Body of pancreas (tissue), 4 donors: ENCODE measurements around the gene SARS1. TPM values are rescaled to one million over a fixed set of nuclear protein-coding genes. Genes with fewer than 3 reads are reported as not detected.
A peak's percentile ranks its signal among the peaks of the same experiment; 100 is the strongest.

Experiments
- ATAC-seq: fragments of 150-250 bp; one replicate; pipeline ENCODE4 v1.9.1; 2016
- DNase-seq, 4 donors: peaks; one replicate each; pipeline ENCODE4 v3.0.0-alpha.2; 2019
- H3K27ac ChIP-seq, 4 donors: fragments of 200-600 bp; sonication (generic); 1 replicate in 3 of 4; 2 replicates in 1 of 4; pipeline versions ENCODE4 v1.5.1 to v1.6.1; 2016 to 2019; ENCODE audit warnings: mild to moderate bottlenecking in 1 of 4, mixed read lengths in 1 of 4, moderate library complexity in 1 of 4
- H3K27me3 ChIP-seq, 2 donors: fragments of 200-600 bp; sonication (generic); one replicate each; pipeline ENCODE4 v1.6.0; 2016; ENCODE audit warnings: mild to moderate bottlenecking in 1 of 2
- H3K36me3 ChIP-seq, 2 donors: fragments of 200-600 bp; sonication (generic); replicated peaks in 1 of 2; 2 replicates each; pipeline ENCODE4 v1.5.1; 2016; ENCODE audit warnings: low read depth in 2 of 2; ENCODE audit not compliant: insufficient read depth in 1 of 2
- H3K4me1 ChIP-seq: fragments of 200-600 bp; sonication (generic); one replicate; pipeline ENCODE4 v1.6.0; 2016
- H3K4me3 ChIP-seq, 2 donors: fragments of 200-600 bp; sonication (generic); 1 replicate in 1 of 2; 2 replicates in 1 of 2; pipeline ENCODE4 v1.5.1; 2016 to 2019
- H3K9me3 ChIP-seq, 3 donors: fragments of 200-600 bp; sonication (generic); 1 replicate in 2 of 3; 2 replicates in 1 of 3; pipeline ENCODE4 v1.5.1; 2016
- POLR2A ChIP-seq, 3 donors: fragments of 450-650 bp; IDR thresholded peaks; one replicate each; pipeline ENCODE4 v1.6.1; 2016; ENCODE audit warnings: antibody characterized with exemption in 3 of 3, mild to moderate bottlenecking in 2 of 3
- WGBS, 2 donors: methylation state at CpG; one replicate each; pipeline ENCODE4 v1.1.5; 2017; 5-methylcytosine and 5-hydroxymethylcytosine counted together
- intact Hi-C: fragments of 100-400 bp; cut with DNase I; formaldehyde crosslinking; loops from one replicate; pipeline ENCODE4 v1.15.1; 2023
- total RNA-seq, 2 donors: library from RNA; depleted of rRNA; stranded (reverse); fragments of >200 nt; gene quantifications; one replicate each; pipeline ENCODE4 v1.1.0, GENCODE V29; 2016
- TF ChIP-seq, protein P1 (sequence below), 7 experiments: fragments of 450-650 bp in 4 of 7; fragments of 200-600 bp in 3 of 7; sonication (generic) in 3 of 7; IDR thresholded peaks; one replicate each; pipeline ENCODE4 v1.5.1; 2016 to 2019; ENCODE audit warnings: antibody characterized with exemption in 7 of 7

The SARS1 gene
- total RNA-seq, 2 donors from 2014 or later, result 65.3 to 123 TPM

DNA sequence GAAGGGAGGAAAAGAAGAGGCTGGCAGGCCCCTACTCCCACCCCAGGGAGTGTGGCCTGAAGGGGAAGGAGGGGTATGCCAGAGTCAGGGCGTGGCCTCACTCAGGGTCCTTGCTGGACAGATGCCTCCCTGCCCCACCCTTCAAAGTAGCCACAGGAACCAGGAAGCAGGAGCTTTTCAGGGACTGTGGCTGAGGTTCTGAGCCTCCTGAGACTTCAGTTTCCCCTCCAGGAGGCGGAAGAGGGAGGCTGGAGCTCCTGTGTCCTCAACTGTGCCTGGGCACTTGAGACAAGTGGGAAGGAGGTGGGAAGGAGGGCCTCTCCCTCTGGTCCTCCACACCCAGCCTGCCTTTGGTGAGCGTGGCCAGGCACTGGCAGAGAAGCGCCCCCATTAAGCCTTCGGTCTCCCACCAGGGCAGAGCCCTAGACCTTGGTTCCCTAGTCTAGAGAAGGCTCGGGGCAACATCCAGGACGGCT, 40.9 kb downstream of the SARS1 start:
- no peak for DNase-seq
- Histone ChIP-seq H3K9me3 (no peaks in the 10 kb centered on the region), H3K27ac (peak overlapping the region in 2 of 4 donors; percentile 69 to 73), H3K36me3 (no peaks in the 10 kb centered on the region), H3K4me3 (no peak overlapping the region), H3K27me3 (no peaks in the 10 kb centered on the region), H3K4me1 (peaks cover 32% of the 10 kb centered on the region)
- intact Hi-C loops, result no loop called here
- no peak for ATAC-seq
- WGBS, 2 donors, result 74 to 76% methylated on average over 6 of the region's 7 CpGs
- TF ChIP-seq, protein P1, sequence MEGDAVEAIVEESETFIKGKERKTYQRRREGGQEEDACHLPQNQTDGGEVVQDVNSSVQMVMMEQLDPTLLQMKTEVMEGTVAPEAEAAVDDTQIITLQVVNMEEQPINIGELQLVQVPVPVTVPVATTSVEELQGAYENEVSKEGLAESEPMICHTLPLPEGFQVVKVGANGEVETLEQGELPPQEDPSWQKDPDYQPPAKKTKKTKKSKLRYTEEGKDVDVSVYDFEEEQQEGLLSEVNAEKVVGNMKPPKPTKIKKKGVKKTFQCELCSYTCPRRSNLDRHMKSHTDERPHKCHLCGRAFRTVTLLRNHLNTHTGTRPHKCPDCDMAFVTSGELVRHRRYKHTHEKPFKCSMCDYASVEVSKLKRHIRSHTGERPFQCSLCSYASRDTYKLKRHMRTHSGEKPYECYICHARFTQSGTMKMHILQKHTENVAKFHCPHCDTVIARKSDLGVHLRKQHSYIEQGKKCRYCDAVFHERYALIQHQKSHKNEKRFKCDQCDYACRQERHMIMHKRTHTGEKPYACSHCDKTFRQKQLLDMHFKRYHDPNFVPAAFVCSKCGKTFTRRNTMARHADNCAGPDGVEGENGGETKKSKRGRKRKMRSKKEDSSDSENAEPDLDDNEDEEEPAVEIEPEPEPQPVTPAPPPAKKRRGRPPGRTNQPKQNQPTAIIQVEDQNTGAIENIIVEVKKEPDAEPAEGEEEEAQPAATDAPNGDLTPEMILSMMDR (IDR thresholded peaks at IDR 0.05), result no peak
- TF ChIP-seq POLR2A (IDR thresholded peaks at IDR 0.05), result no peak

DNA sequence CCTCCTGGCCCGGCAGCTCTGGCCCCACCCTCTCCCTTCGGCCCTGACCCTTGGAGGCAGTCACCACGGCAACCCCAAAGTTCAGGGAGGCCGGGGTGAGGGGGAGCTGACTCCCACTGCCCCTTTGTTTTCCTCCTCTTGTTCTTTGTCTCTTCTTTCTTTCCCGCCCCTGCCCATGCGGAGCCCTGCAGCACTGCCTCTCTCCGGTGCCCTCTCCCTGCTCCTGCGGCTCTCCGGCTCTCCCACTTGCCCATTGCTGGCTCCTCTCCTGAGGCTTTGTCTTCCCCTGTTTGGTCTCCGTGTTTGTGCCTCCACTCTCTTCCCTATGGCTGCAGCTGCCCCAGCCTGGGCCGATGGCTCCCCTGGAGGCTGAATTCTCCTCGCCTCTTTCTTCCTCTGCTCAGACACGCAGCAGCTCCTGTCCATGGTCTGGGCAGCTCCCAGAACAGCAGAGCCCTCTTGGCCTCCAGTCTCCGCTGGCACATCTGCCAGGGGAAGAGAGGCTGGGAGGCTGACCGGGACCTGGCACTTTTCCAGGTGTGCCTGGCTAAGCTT, 41.5 kb downstream of the SARS1 start:
- intact Hi-C loops, result no loop called here
- TF ChIP-seq, protein P1 (IDR thresholded peaks at IDR 0.05), result no peak
- no peak for TF ChIP-seq POLR2A (IDR thresholded peaks at IDR 0.05)
- no peaks in the 10 kb centered on the region for H3K27me3 ChIP-seq
- peaks cover 29% of the 10 kb centered on the region for H3K4me1 ChIP-seq
- peak overlapping the region in 1 of 4 donors; percentile 69 for H3K27ac ChIP-seq
- no peak for ATAC-seq
- no peaks in the 10 kb centered on the region for H3K36me3 ChIP-seq
- no peaks in the 10 kb centered on the region for H3K9me3 ChIP-seq
- no peak for DNase-seq
- H3K4me3 ChIP-seq, result no peak overlapping the region
- 65 to 75% methylated on average over 14 to 15 of the region's 15 CpGs for WGBS, 2 donors

DNA sequence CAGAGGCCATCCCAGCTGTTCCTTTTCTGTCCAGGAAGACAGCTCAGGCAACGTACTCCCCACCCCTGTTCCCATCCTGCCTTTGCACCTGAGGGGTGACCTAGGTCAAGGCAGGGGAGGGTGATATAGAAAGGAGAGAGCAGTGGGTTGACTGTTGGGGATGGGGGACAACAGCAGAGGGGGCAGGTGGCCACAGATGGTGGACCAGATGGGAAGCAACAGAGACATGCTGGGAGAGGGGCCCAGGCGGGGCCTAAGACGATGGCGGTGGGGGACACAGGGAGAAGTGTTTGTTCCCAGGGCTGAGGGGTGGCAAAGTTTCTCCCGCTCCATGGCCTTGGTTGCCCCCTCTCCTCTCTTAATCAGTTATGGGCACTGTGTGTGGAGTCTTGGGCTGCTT, 42.0 kb downstream of the SARS1 start:
- no peaks in the 10 kb centered on the region for H3K9me3 ChIP-seq
- no peaks in the 10 kb centered on the region for H3K27me3 ChIP-seq
- no peaks in the 10 kb centered on the region for H3K36me3 ChIP-seq
- H3K4me3 ChIP-seq, result no peak overlapping the region
- TF ChIP-seq POLR2A (IDR thresholded peaks at IDR 0.05), result no peak
- TF ChIP-seq, protein P1 (IDR thresholded peaks at IDR 0.05), result no peak
- 70 to 92% methylated on average over 3 to 5 of the region's 5 CpGs for WGBS, 2 donors
- intact Hi-C loops, result no loop called here
- no peak overlapping the region for H3K27ac ChIP-seq
- peaks cover 24% of the 10 kb centered on the region for H3K4me1 ChIP-seq
- DNase-seq (no peak), ATAC-seq (no peak)

DNA sequence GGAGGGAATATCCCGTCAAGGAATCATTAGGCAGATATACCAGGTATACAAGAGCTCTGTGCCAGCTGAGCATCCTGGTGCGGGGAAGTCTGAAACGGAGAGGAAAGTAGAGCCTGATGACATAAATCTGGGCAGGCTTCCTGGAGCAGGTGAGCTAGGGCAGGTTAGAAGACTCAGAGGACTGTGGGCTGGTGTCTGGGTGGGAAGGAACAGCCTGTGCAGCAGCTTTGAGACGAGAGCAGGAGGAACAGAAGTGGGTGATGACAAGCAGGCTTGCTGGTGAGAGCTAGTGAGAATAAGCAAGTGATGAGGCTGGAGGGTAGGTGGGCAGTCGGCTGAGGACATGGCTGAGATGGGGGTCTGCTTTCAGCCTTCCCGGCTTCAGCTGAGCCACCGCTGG, 42.4 kb downstream of the SARS1 start:
- Histone ChIP-seq H3K4me3 (no peak overlapping the region), H3K4me1 (peaks cover 21% of the 10 kb centered on the region), H3K27me3 (no peaks in the 10 kb centered on the region), H3K27ac (no peak overlapping the region), H3K36me3 (no peaks in the 10 kb centered on the region), H3K9me3 (no peaks in the 10 kb centered on the region)
- DNase-seq (no peak), ATAC-seq (no peak)
- intact Hi-C loops, result no loop called here
- no peak for TF ChIP-seq POLR2A (IDR thresholded peaks at IDR 0.05)
- TF ChIP-seq, protein P1 (IDR thresholded peaks at IDR 0.05), result no peak
- 80% methylated on average over 7 of the region's 7 CpGs for WGBS, 2 donors
